GM10248 (cell line): ENCODE measurements around the gene NLGN3.

Source experiments
- CTCF ChIA-PET: fragments of 300-600 bp; sonication (Branson Sonifier 250); formaldehyde crosslinking; extraction: SDS; loops from one replicate; lab custom pipeline; 2021; ENCODE audit warnings: antibody characterized with exemption; lab: Yijun Ruan, JAX
- POLR2A ChIA-PET: fragments of 350-650 bp; sonication (Branson Sonifier 250); formaldehyde crosslinking; extraction: SDS; loops from one replicate; lab custom pipeline; 2020; ENCODE audit warnings: antibody characterized with exemption; lab: Yijun Ruan, JAX
- DNase-seq: peaks from one replicate; pipeline ENCODE4 v3.0.0; 2012; ENCODE audit errors: extremely low spot score
- CTCF ChIP-seq: IDR thresholded peaks from 2 replicates; pipeline ENCODE4 v1.5.1; 2012; ENCODE audit warnings: mild to moderate bottlenecking, low read depth; ENCODE audit errors: extremely low read depth, missing control alignments, control extremely low read depth

NLGN3 gene

GRCh38 chrX:71111921-71112431 lies 32.7 kb upstream of the NLGN3 start:
- DNase-seq, result no peak
- ChIA-PET CTCF (interaction anchor here (1.3 to 2.8 kb wide), 3 partner anchors 12 to 26 kb away, joined by 3 to 16 read pairs (median 12); no protein-coding TSS in a partner anchor), POLR2A (interaction anchor here (0.6 to 1.7 kb wide), 3 partner anchors 10 to 84 kb away, joined by 5 to 12 read pairs (median 7); no protein-coding TSS in a partner anchor)
- TF ChIP-seq CTCF, result no peak

DNA sequence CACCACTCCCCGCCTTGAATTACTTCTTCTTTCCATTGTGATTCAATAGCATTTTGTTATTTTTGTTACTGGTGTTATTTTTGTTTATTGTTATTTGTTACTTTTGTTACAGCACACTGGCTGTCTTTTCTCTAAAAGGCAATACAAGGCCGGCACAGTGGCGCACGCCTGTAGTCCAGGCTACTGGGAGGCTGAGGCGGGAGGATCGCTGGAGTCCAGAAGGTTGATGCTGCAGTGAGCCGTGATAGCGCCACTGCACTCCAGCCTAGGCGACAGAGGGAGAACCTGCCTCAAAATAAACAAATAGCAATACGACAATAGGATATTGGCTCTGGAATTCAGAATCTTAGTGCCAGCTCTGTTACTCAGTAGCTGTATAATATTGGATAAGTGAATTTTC lies 27.3 kb upstream of the NLGN3 start:
- ChIA-PET POLR2A (interaction anchor here (1.5 kb wide), 1 partner anchor 13 kb away, joined by 5 read pairs; no protein-coding TSS in a partner anchor), CTCF (interaction anchor here (1.4 to 3.2 kb wide), 4 partner anchors 12 to 20 kb away, joined by 7 to 23 read pairs (median 8); no protein-coding TSS in a partner anchor)
- DNase-seq, result no peak
- no peak for TF ChIP-seq CTCF

DNA sequence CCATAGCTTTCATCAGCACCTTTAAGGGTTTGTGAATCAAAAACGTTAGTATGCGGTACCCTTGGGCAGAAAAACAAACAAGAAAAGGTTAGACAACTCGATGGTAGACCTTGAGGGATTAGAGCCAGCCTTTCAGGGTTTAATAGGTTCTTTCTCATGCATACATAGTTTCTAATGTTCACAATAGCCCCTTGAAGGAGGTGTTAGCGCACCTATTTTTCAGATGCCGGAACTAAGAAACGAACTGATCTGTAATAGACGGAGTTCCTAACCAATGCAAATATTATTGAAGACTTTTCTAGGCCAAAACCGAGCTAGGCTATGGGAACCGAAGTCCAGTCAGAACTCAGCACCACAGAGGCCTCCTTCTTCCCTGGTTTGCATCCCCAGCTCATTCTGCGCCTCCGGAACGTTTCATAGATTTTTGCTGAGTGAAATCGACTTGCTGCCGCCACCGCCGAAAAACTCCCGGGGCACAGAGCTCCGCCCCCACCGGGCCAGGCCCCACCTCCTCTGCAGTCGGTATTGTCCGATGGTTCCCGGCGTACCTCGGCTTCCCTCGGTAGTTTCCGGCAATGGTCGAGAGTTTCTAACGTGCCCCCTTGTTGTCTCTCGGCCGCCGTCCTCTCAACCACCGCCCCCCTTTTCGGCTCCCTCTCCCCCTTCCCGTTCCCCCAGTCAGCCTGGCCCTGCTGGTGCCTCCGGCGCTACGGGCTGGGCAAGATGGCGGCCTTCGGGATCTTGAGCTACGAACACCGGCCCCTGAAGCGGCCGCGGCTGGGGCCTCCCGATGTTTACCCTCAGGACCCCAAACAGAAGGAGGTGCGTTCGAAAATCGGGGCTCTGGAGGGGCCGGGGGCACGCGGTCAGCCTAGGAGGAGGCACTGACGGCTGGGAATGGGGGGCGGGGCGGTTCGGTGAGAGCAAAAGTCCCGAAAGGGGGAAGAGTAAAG lies 26.3 kb upstream of the NLGN3 start, which contains the start of gene MED12:
MED12 (plus strand) TSS at position 565 of the 953 bp plus-strand sequence; CDS start at position 724, 159 bp downstream.
- TF ChIP-seq CTCF, result no peak
- DNase-seq, result peak; percentile 86
- POLR2A ChIA-PET, result interaction anchor here (0.6 to 1.5 kb wide), 8 partner anchors 8 to 504 kb away, joined by 3 to 8 read pairs (median 4); no protein-coding TSS in a partner anchor
- CTCF ChIA-PET, result interaction anchor here (0.6 to 3.2 kb wide), 9 partner anchors 8 to 147 kb away, joined by 3 to 23 read pairs (median 7); no protein-coding TSS in a partner anchor

GRCh38 chrX:71118985-71119535 lies 25.6 kb upstream of the NLGN3 start:
- no peak for DNase-seq
- CTCF ChIA-PET, result interaction anchor here (1.1 to 3.2 kb wide), 6 partner anchors 9 to 148 kb away, joined by 3 to 23 read pairs (median 8); no protein-coding TSS in a partner anchor
- TF ChIP-seq CTCF, result no peak
- POLR2A ChIA-PET, result interaction anchor here (0.6 to 1.5 kb wide), 6 partner anchors 8 to 504 kb away, joined by 3 to 8 read pairs (median 4); no protein-coding TSS in a partner anchor

GRCh38 chrX:71128166-71128833 lies 16.3 kb upstream of the NLGN3 start:
- no peak for TF ChIP-seq CTCF

More at GRCh38 chrX:71128166-71128833, 16.3 kb upstream of the NLGN3 start:
- ChIA-PET POLR2A (interaction anchor here (0.8 kb wide), 1 partner anchor 10 kb away, joined by 3 read pairs; the partner anchor contains the start of gene MED12), CTCF (interaction anchor here (0.7 to 2.5 kb wide), 8 partner anchors 7 to 130 kb away, joined by 3 to 23 read pairs (median 8); partner anchors contain the start of genes CXorf65 and MED12)
- DNase-seq, result no peak
